CD14-positive monocyte (primary cell): ENCODE data around the gene PDZD7. TPM values are rescaled to one million over a fixed set of nuclear protein-coding genes. Genes with fewer than 3 reads are reported as not detected.

Source experiments
- DNase-seq, 3 donors: peaks; one replicate each; pipeline ENCODE4 v3.0.0-alpha.2; 2011 to 2022
- H2AFZ ChIP-seq: 2 replicates; pipeline ENCODE4 v1.6.0; 2012; ENCODE audit warnings: mild to moderate bottlenecking, low read depth, low read length, inconsistent platforms; ENCODE audit not compliant: insufficient read depth, poor library complexity, severe bottlenecking
- H3K27ac ChIP-seq, 2 donors: 1 replicate in 1 of 2; 2 replicates in 1 of 2; pipeline ENCODE4 v1.5.1; 2012 to 2013; ENCODE audit warnings: low read length in 2 of 2, control low read depth in 1 of 2, inconsistent platforms in 1 of 2, low read depth in 1 of 2, mild to moderate bottlenecking in 1 of 2
- H3K27me3 ChIP-seq, 2 donors: one replicate each; pipeline versions ENCODE4 v1.6.0 to v1.6.1; 2011 to 2013; ENCODE audit warnings: low read length in 2 of 2; ENCODE audit not compliant: control insufficient read depth in 2 of 2, insufficient read depth in 2 of 2
- H3K36me3 ChIP-seq, 2 donors: replicated peaks in 1 of 2; 1 replicate in 1 of 2; 2 replicates in 1 of 2; pipeline versions ENCODE4 v1.5.1 to v1.6.1; 2012 to 2013; ENCODE audit warnings: low read length in 2 of 2, control low read depth in 1 of 2, inconsistent platforms in 1 of 2, mild to moderate bottlenecking in 1 of 2; ENCODE audit not compliant: insufficient read depth in 2 of 2, control insufficient read depth in 1 of 2
- H3K4me1 ChIP-seq, 2 donors: 1 replicate in 1 of 2; 2 replicates in 1 of 2; pipeline versions ENCODE4 v1.5.1 to v1.6.1; 2012 to 2013; ENCODE audit warnings: low read length in 2 of 2, control low read depth in 1 of 2, inconsistent platforms in 1 of 2, mild to moderate bottlenecking in 1 of 2, moderate library complexity in 1 of 2; ENCODE audit not compliant: insufficient read depth in 2 of 2, control insufficient read depth in 1 of 2
- H3K4me2 ChIP-seq: replicated peaks from 2 replicates; pipeline ENCODE3; 2012; ENCODE audit warnings: low read length, moderate library complexity, mild to moderate bottlenecking; ENCODE audit not compliant: poor library complexity, severe bottlenecking; ENCODE audit errors: extremely low read depth
- H3K4me3 ChIP-seq, 3 experiments: fragments of 200-600 bp in 1 of 3; sonication (generic) in 1 of 3; replicated peaks in 1 of 3; 1 replicate in 2 of 3; 2 replicates in 1 of 3; pipeline ENCODE4 v1.5.1; 2011 to 2013; ENCODE audit warnings: low read length in 3 of 3, mild to moderate bottlenecking in 3 of 3, control low read depth in 2 of 3, low read depth in 2 of 3, inconsistent platforms in 1 of 3, moderate library complexity in 1 of 3
- H3K79me2 ChIP-seq: 2 replicates; pipeline ENCODE4 v1.6.0; 2012; ENCODE audit warnings: mild to moderate bottlenecking, control low read depth, inconsistent platforms, low read length, moderate library complexity; ENCODE audit not compliant: insufficient read depth
- H3K9ac ChIP-seq: 2 replicates; pipeline ENCODE4 v1.6.0; 2017; ENCODE audit warnings: low read length, mild to moderate bottlenecking; ENCODE audit not compliant: insufficient read depth, poor library complexity, severe bottlenecking
- H3K9me3 ChIP-seq, 2 donors: replicated peaks in 1 of 2; 1 replicate in 1 of 2; 2 replicates in 1 of 2; pipeline versions ENCODE4 v1.5.1 to v1.6.1; 2012 to 2013; ENCODE audit warnings: low read length in 2 of 2, control low read depth in 1 of 2; ENCODE audit not compliant: control insufficient read depth in 1 of 2, insufficient read depth in 1 of 2
- H4K20me1 ChIP-seq: 2 replicates; pipeline ENCODE4 v1.6.0; 2012; ENCODE audit warnings: mild to moderate bottlenecking, low read length, control low read depth, moderate library complexity; ENCODE audit not compliant: insufficient read depth
- H3K27ac Mint-ChIP-seq, 7 donors: one replicate each; pipeline ENCODE4 v1.8.0; 2020; ENCODE audit warnings: mild to moderate bottlenecking in 7 of 7, mixed read lengths in 7 of 7, moderate library complexity in 6 of 7, inconsistent platforms in 2 of 7
- H3K27me3 Mint-ChIP-seq, 3 donors: one replicate each; pipeline ENCODE4 v1.8.0; 2021 to 2022; ENCODE audit warnings: low read depth in 3 of 3, mild to moderate bottlenecking in 3 of 3, mixed read lengths in 3 of 3, moderate library complexity in 3 of 3, inconsistent platforms in 1 of 3
- H3K36me3 Mint-ChIP-seq, 2 donors: one replicate each; pipeline ENCODE4 v1.8.0; 2020; ENCODE audit warnings: mixed read lengths in 2 of 2, inconsistent platforms in 1 of 2, mild to moderate bottlenecking in 1 of 2
- H3K4me1 Mint-ChIP-seq: one replicate; pipeline ENCODE4 v1.8.0; 2020; ENCODE audit warnings: mild to moderate bottlenecking, mixed read lengths
- H3K4me3 Mint-ChIP-seq, 2 donors: one replicate each; pipeline ENCODE4 v1.8.0; 2020; ENCODE audit warnings: mild to moderate bottlenecking in 2 of 2, mixed read lengths in 2 of 2, moderate library complexity in 1 of 2
- H3K9me3 Mint-ChIP-seq, 7 donors: one replicate each; pipeline ENCODE4 v1.8.0; 2020 to 2022; ENCODE audit warnings: mixed read lengths in 7 of 7, mild to moderate bottlenecking in 6 of 7, moderate library complexity in 6 of 7, inconsistent platforms in 2 of 7
- CTCF ChIP-seq: fragments of 200-600 bp; IDR thresholded peaks from one replicate; pipeline ENCODE4 v1.8.0; 2022; ENCODE audit warnings: antibody characterized with exemption, mild to moderate bottlenecking
- WGBS: methylation state at CpG from one replicate; pipeline ENCODE4 v1.1.5; 2013; ENCODE audit warnings: missing lambda C conversion rate; ENCODE audit not compliant: insufficient coverage; 5-methylcytosine and 5-hydroxymethylcytosine counted together
- intact Hi-C, 2 donors: fragments of 100-400 bp; cut with micrococcal nuclease; formaldehyde crosslinking; loops; one replicate each; pipeline versions ENCODE4 v1.15.0 to v1.15.1; 2023
- polyA plus RNA-seq, 3 donors: library from polyadenylated mRNA; depleted of rRNA in 1 of 3; unstranded in 2 of 3; stranded (reverse) in 1 of 3; fragments of 300-500 nt in 2 of 3; fragments of >200 nt in 1 of 3; fragmentation: Illumina TruSeq in 2 of 3; gene quantifications; 1 replicate in 2 of 3; 2 replicates in 1 of 3; pipeline ENCODE4 v1.2.3, GENCODE V29; 2012 to 2021

Gene PDZD7
- polyA plus RNA-seq, 3 donors, result 0.73 TPM; not detected in 2

- Histone ChIP-seq H2AFZ (no peak overlapping the region), H3K4me1 (peaks cover 35 to 51% of the 10 kb centered on the region in 2 donors), H3K27ac (no peak overlapping the region), H4K20me1 (no peaks in the 10 kb centered on the region), H3K36me3 (no peaks in the 10 kb centered on the region), H3K4me3 (no peak overlapping the region), H3K27me3 (no peaks in the 10 kb centered on the region), H3K9ac (no peak overlapping the region), H3K79me2 (no peaks in the 10 kb centered on the region), H3K4me2 (no peak overlapping the region), H3K9me3 (no peaks in the 10 kb centered on the region)
- Mint-ChIP-seq H3K9me3 (peaks cover 0 to 1% (median 0%) of the 10 kb centered on the region in 7 donors), H3K27ac (peak overlapping the region in 1 of 7 donors; percentile 30), H3K27me3 (peaks cover 2 to 10% (median 3%) of the 10 kb centered on the region in 3 donors), H3K36me3 (no peaks in the 10 kb centered on the region), H3K4me3 (no peak overlapping the region), H3K4me1 (peaks cover 41% of the 10 kb centered on the region)
- WGBS, result 65% methylated on average over 6 of the region's 10 CpGs
- TF ChIP-seq CTCF, result no peak
- intact Hi-C loops, result no loop called here
- DNase-seq, result peak in 1 of 3 donors; percentile 13
Measured at GRCh38 chr10:101027106-101027720, 3.7 kb downstream of the PDZD7 start.

- TF ChIP-seq CTCF, result no peak
- Mint-ChIP-seq H3K9me3 (peaks cover 0 to 3% (median 0%) of the 10 kb centered on the region in 7 donors), H3K27me3 (peaks cover 6 to 9% (median 7%) of the 10 kb centered on the region in 3 donors), H3K36me3 (no peaks in the 10 kb centered on the region), H3K4me1 (peaks cover 36% of the 10 kb centered on the region), H3K4me3 (no peak overlapping the region), H3K27ac (no peak overlapping the region)
- Histone ChIP-seq H2AFZ (no peak overlapping the region), H4K20me1 (no peaks in the 10 kb centered on the region), H3K4me3 (no peak overlapping the region), H3K79me2 (no peaks in the 10 kb centered on the region), H3K27me3 (peaks cover 0 to under 1% of the 10 kb centered on the region in 2 donors), H3K4me1 (peaks cover 24 to 28% of the 10 kb centered on the region in 2 donors), H3K27ac (no peak overlapping the region), H3K36me3 (no peaks in the 10 kb centered on the region), H3K4me2 (no peak overlapping the region), H3K9ac (no peak overlapping the region), H3K9me3 (no peaks in the 10 kb centered on the region)
- WGBS, result 98% methylated on average over 12 of the region's 15 CpGs
- DNase-seq, result no peak
- intact Hi-C loops, result no loop called here
Measured at GRCh38 chr10:101022967-101023705, 7.8 kb downstream of the PDZD7 start.
